Measurements from ENCODE around the gene NFYB.

DNA sequence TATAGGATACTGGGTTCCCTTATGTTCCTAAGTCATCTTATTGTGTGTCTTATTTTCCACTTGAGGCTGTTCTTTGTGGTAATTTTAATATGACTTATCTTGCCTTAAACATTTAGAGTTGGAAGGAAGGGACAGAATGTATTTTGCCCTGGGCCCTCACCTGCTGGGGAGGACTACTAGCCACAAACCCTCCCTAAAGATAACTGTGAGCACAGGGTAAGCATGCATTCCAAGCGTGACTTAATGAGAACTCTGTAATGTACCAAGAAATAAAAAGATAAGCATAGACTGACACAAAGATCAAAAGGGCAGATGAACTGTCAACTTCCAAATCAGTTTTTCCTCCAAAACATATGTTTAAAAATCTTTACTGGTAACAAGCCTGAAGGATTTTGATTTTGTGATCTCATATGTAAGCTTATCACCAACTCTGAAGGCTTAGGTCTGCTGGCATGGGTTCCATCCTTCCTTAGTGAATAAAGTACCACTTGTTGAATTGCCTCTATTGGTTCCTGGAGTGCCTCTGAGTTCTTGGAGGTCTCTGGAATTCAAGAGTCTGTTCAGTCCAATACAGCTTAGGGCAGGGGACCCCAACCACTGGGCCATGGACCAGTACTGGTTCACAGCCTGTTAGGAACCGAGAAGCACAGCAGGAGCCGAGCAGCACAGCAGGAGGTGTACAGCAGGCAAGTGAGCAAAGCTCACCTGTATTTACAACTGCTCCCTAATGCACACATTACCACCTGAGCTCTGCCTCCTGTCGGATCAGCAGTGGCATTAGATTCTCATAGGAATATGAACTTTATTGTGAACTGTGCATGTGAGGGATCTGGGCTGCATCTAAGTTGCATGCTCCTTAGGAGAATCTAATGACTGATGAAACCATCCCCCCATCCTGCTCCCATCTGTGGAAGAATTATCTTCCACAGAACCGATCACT is 29.8 kb upstream of the NFYB start:
- TF ChIP-seq, protein P1, sequence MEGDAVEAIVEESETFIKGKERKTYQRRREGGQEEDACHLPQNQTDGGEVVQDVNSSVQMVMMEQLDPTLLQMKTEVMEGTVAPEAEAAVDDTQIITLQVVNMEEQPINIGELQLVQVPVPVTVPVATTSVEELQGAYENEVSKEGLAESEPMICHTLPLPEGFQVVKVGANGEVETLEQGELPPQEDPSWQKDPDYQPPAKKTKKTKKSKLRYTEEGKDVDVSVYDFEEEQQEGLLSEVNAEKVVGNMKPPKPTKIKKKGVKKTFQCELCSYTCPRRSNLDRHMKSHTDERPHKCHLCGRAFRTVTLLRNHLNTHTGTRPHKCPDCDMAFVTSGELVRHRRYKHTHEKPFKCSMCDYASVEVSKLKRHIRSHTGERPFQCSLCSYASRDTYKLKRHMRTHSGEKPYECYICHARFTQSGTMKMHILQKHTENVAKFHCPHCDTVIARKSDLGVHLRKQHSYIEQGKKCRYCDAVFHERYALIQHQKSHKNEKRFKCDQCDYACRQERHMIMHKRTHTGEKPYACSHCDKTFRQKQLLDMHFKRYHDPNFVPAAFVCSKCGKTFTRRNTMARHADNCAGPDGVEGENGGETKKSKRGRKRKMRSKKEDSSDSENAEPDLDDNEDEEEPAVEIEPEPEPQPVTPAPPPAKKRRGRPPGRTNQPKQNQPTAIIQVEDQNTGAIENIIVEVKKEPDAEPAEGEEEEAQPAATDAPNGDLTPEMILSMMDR (IDR thresholded peaks at IDR 0.05): no peak
- TF ChIP-seq POLR2AphosphoS5 (IDR thresholded peaks at IDR 0.05): no peak
- TF ChIP-seq POLR2A (IDR thresholded peaks at IDR 0.05): no peak

Data from sigmoid colon (tissue), 4 donors.